Endothelial cell of umbilical vein (primary cell): Measurements from ENCODE around the gene ATXN7L1.

Experiments used
- CTCF ChIP-seq, 2 donors: IDR thresholded peaks; 1 replicate in 1 of 2; 2 replicates in 1 of 2; pipeline ENCODE4 v1.5.1; 2011; ENCODE audit warnings: low read length in 2 of 2, mild to moderate bottlenecking in 2 of 2, moderate library complexity in 2 of 2, control low read depth in 1 of 2, inconsistent platforms in 1 of 2, low read depth in 1 of 2; ENCODE audit not compliant: insufficient read depth in 1 of 2; ENCODE audit errors: extremely low read depth in 1 of 2
- MYC ChIP-seq: IDR thresholded peaks from one replicate; pipeline ENCODE4 v1.6.1; 2011; ENCODE audit warnings: mild to moderate bottlenecking, low read depth, low read length
- POLR2AphosphoS5 ChIP-seq: IDR thresholded peaks from 2 replicates; pipeline ENCODE4 v1.6.1; 2012; ENCODE audit warnings: low read depth, mild to moderate bottlenecking, control low read depth, low read length, moderate library complexity; ENCODE audit not compliant: insufficient read depth

GRCh38 chr7:105665684-105666083, 210.7 kb downstream of the ATXN7L1 start:
- TF ChIP-seq CTCF (IDR thresholded peaks at IDR 0.05; ENCODE audit: extremely low read depth in 1 of 2, insufficient read depth in 1 of 2, low read depth in 1 of 2, low read length in 2 of 2): no peak
- no peak for TF ChIP-seq POLR2AphosphoS5
- TF ChIP-seq MYC: no peak
